Measurements from ENCODE around the gene VAV3.

DNA sequence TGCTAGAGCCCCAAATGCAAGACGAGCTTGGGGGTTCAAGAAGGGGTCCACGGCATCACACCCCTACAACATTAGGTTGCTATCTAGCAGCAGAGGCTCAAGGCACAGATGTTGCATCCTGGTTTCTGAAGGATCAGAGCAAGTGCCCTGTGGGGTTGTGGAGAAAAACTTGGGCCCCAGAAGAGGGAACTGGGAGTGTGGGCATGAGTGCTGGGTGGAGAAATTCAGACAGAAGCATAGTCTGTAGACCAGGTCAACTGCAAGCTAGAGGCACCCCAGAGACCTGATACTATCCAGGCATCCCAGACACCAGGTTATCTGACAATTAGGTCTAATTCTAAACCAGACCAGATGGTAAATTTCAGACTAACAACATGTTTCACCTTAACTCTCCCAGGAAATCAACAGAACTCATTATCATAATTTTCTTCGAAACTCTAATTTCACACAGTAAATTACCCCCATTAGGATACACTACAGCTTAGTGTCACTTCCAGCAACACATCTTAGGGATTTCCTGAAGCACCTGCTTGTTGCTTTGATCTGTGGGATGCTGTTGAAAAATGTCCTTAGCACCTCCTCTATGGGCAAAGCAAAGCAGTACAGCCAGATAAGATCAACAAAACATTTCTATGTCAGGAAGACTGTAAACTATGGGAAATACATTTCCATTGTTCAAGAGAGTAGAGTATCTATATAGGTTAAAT lies 179.3 kb downstream of the VAV3 start:
- TF ChIP-seq, protein P1, sequence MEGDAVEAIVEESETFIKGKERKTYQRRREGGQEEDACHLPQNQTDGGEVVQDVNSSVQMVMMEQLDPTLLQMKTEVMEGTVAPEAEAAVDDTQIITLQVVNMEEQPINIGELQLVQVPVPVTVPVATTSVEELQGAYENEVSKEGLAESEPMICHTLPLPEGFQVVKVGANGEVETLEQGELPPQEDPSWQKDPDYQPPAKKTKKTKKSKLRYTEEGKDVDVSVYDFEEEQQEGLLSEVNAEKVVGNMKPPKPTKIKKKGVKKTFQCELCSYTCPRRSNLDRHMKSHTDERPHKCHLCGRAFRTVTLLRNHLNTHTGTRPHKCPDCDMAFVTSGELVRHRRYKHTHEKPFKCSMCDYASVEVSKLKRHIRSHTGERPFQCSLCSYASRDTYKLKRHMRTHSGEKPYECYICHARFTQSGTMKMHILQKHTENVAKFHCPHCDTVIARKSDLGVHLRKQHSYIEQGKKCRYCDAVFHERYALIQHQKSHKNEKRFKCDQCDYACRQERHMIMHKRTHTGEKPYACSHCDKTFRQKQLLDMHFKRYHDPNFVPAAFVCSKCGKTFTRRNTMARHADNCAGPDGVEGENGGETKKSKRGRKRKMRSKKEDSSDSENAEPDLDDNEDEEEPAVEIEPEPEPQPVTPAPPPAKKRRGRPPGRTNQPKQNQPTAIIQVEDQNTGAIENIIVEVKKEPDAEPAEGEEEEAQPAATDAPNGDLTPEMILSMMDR (IDR thresholded peaks at IDR 0.05 in 2 of 3, conservative IDR thresholded peaks at IDR 0.05 in 1 of 3; ENCODE audit: control insufficient read depth in 2 of 3, extremely low read depth in 1 of 3, insufficient read depth in 1 of 3, low read depth in 3 of 3, low read length in 3 of 3) = no peak
- TF ChIP-seq SIN3A (IDR thresholded peaks at IDR 0.05; ENCODE audit: low read depth, low read length) (no peak), POLR2A (IDR thresholded peaks at IDR 0.05; ENCODE audit: low read depth, low read length) (no peak), NR2C2 (IDR thresholded peaks at IDR 0.05; ENCODE audit: borderline replicate concordance, control insufficient read depth, insufficient read length, low read depth) (no peak), EZH2 (IDR thresholded peaks at IDR 0.05; ENCODE audit: borderline replicate concordance, control insufficient read depth, low read depth, low read length) (no peak), SREBF2 (IDR thresholded peaks at IDR 0.05; ENCODE audit: low read length) (no peak), KDM1A (IDR thresholded peaks at IDR 0.05; ENCODE audit: borderline replicate concordance) (no peak), BHLHE40 (IDR thresholded peaks at IDR 0.05; ENCODE audit: borderline replicate concordance in 1 of 2, low read depth in 2 of 2, low read length in 1 of 2) (no peak), BRCA1 (IDR thresholded peaks at IDR 0.05; ENCODE audit: low read depth, low read length) (no peak)
- TF ChIP-seq, protein P2, sequence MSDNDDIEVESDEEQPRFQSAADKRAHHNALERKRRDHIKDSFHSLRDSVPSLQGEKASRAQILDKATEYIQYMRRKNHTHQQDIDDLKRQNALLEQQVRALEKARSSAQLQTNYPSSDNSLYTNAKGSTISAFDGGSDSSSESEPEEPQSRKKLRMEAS (IDR thresholded peaks at IDR 0.05; ENCODE audit: low read depth, low read length) = no peak
- TF ChIP-seq, protein P3, sequence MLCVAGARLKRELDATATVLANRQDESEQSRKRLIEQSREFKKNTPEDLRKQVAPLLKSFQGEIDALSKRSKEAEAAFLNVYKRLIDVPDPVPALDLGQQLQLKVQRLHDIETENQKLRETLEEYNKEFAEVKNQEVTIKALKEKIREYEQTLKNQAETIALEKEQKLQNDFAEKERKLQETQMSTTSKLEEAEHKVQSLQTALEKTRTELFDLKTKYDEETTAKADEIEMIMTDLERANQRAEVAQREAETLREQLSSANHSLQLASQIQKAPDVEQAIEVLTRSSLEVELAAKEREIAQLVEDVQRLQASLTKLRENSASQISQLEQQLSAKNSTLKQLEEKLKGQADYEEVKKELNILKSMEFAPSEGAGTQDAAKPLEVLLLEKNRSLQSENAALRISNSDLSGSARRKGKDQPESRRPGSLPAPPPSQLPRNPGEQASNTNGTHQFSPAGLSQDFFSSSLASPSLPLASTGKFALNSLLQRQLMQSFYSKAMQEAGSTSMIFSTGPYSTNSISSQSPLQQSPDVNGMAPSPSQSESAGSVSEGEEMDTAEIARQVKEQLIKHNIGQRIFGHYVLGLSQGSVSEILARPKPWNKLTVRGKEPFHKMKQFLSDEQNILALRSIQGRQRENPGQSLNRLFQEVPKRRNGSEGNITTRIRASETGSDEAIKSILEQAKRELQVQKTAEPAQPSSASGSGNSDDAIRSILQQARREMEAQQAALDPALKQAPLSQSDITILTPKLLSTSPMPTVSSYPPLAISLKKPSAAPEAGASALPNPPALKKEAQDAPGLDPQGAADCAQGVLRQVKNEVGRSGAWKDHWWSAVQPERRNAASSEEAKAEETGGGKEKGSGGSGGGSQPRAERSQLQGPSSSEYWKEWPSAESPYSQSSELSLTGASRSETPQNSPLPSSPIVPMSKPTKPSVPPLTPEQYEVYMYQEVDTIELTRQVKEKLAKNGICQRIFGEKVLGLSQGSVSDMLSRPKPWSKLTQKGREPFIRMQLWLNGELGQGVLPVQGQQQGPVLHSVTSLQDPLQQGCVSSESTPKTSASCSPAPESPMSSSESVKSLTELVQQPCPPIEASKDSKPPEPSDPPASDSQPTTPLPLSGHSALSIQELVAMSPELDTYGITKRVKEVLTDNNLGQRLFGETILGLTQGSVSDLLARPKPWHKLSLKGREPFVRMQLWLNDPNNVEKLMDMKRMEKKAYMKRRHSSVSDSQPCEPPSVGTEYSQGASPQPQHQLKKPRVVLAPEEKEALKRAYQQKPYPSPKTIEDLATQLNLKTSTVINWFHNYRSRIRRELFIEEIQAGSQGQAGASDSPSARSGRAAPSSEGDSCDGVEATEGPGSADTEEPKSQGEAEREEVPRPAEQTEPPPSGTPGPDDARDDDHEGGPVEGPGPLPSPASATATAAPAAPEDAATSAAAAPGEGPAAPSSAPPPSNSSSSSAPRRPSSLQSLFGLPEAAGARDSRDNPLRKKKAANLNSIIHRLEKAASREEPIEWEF (IDR thresholded peaks at IDR 0.05; ENCODE audit: insufficient replicate concordance, low read depth, low read length) = no peak
- TF ChIP-seq, protein P4, sequence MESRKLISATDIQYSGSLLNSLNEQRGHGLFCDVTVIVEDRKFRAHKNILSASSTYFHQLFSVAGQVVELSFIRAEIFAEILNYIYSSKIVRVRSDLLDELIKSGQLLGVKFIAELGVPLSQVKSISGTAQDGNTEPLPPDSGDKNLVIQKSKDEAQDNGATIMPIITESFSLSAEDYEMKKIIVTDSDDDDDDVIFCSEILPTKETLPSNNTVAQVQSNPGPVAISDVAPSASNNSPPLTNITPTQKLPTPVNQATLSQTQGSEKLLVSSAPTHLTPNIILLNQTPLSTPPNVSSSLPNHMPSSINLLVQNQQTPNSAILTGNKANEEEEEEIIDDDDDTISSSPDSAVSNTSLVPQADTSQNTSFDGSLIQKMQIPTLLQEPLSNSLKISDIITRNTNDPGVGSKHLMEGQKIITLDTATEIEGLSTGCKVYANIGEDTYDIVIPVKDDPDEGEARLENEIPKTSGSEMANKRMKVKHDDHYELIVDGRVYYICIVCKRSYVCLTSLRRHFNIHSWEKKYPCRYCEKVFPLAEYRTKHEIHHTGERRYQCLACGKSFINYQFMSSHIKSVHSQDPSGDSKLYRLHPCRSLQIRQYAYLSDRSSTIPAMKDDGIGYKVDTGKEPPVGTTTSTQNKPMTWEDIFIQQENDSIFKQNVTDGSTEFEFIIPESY (IDR thresholded peaks at IDR 0.05) = no peak

All from GM12878 (cell line).